K562 (cell line): ENCODE data around the gene HNRNPH1. TPM values are rescaled to one million over a fixed set of nuclear protein-coding genes. Genes with fewer than 3 reads are reported as not detected.

Source experiments
- HLTF ChIP-seq: fragments of 450-650 bp; IDR thresholded peaks from 2 replicates; pipeline ENCODE4 v1.6.1; 2016
- HMGN3 ChIP-seq: IDR thresholded peaks from 2 replicates; pipeline ENCODE4 v1.6.1; 2011; ENCODE audit warnings: borderline replicate concordance, low read depth, mild to moderate bottlenecking, mixed read lengths, low read length; ENCODE audit not compliant: insufficient read length; ENCODE audit errors: extremely low read depth
- ILF3 ChIP-seq: fragments of 450-650 bp; IDR thresholded peaks from 2 replicates; pipeline ENCODE4 v1.6.1; 2018; ENCODE audit warnings: antibody characterized with exemption, mild to moderate bottlenecking, moderate library complexity, borderline replicate concordance
- LEF1 ChIP-seq: fragments of 450-650 bp; IDR thresholded peaks from 2 replicates; pipeline ENCODE4 v1.6.1; 2016; ENCODE audit warnings: mild to moderate bottlenecking
- NCOA4 ChIP-seq: fragments of 450-650 bp; IDR thresholded peaks from 2 replicates; pipeline ENCODE4 v1.6.1; 2018; ENCODE audit warnings: mild to moderate bottlenecking; ENCODE audit not compliant: partially characterized antibody
- NFIC ChIP-seq: fragments of 450-650 bp; IDR thresholded peaks from 2 replicates; pipeline ENCODE4 v1.6.1; 2017; ENCODE audit warnings: mild to moderate bottlenecking, inconsistent platforms
- NFRKB ChIP-seq: fragments of 450-650 bp; IDR thresholded peaks from 2 replicates; pipeline ENCODE4 v1.6.1; 2016; ENCODE audit warnings: low read depth
- NR1H2 ChIP-seq: sonication (generic); formaldehyde crosslinking; IDR thresholded peaks from 2 replicates; pipeline ENCODE4 v1.4.0; 2020; ENCODE audit warnings: mild to moderate bottlenecking, missing genetic modification reagents
- POLR2AphosphoS5 ChIP-seq: IDR thresholded peaks from 2 replicates; pipeline ENCODE4 v1.6.1; 2011; ENCODE audit warnings: mild to moderate bottlenecking, low read depth, low read length, moderate library complexity; ENCODE audit not compliant: control insufficient read depth, insufficient read depth
- SNRNP70 ChIP-seq: fragments of 200-400 bp; formaldehyde crosslinking; optimal IDR thresholded peaks from 2 replicates; pipeline ENCODE3; 2017; ENCODE audit warnings: low read depth, low read length
- TFAP4 ChIP-seq: sonication (generic); formaldehyde crosslinking; IDR thresholded peaks from 2 replicates; pipeline ENCODE4 v1.8.0; 2022; ENCODE audit warnings: missing genetic modification reagents, mild to moderate bottlenecking, moderate library complexity, borderline replicate concordance
- XRCC5 ChIP-seq: fragments of 200-400 bp; formaldehyde crosslinking; IDR thresholded peaks from 2 replicates; pipeline ENCODE4 v1.6.1; 2017; ENCODE audit warnings: low read depth, mild to moderate bottlenecking, low read length
- ZNF324 ChIP-seq: fragments of 250-450 bp; sonication (Bioruptor Pico); IDR thresholded peaks from 2 replicates; pipeline ENCODE4 v1.4.0; 2020; ENCODE audit warnings: mild to moderate bottlenecking
- polyA plus RNA-seq, 8 experiments: library from polyadenylated mRNA; depleted of rRNA in 4 of 8; stranded (reverse) in 5 of 8; unstranded in 3 of 8; fragments of >200 nt; fragmentation: Nextera tagmentation in 2 of 8; fragmentation: Illumina TruSeq in 1 of 8; extraction: Ambion mirVana in 2 of 8; extraction: Trizol in 1 of 8; gene quantifications; 2 replicates each; pipeline versions ENCODE4 v1.2.1 to v1.2.3, GENCODE V29; 2011 to 2014; ENCODE audit warnings: inconsistent platforms in 1 of 8, missing spikeins in 1 of 8
- total RNA-seq, 7 experiments: library from RNA; depleted of rRNA in 6 of 7; stranded (reverse); fragments of >200 nt in 6 of 7; fragmentation: Illumina TruSeq in 2 of 7; extraction: Trizol in 2 of 7; gene quantifications; 2 replicates each; pipeline versions ENCODE4 v1.2.1 to v1.2.3, GENCODE V29; 2011 to 2021; ENCODE audit warnings: low replicate concordance in 1 of 7
- TF ChIP-seq, protein P1 (sequence below): fragments of 450-650 bp; IDR thresholded peaks from 2 replicates; pipeline ENCODE4 v1.7.1; 2018; ENCODE audit warnings: mild to moderate bottlenecking, low read depth; ENCODE audit not compliant: partially characterized antibody
- TF ChIP-seq, protein P2 (sequence below): fragments of 450-650 bp; IDR thresholded peaks from 2 replicates; pipeline ENCODE4 v1.6.1; 2017; ENCODE audit warnings: antibody characterized with exemption, mild to moderate bottlenecking
- TF ChIP-seq, protein P3 (sequence below): sonication (generic); formaldehyde crosslinking; IDR thresholded peaks from 2 replicates; pipeline ENCODE4 v1.9.0; 2022; ENCODE audit warnings: mild to moderate bottlenecking, missing genetic modification reagents
- TF ChIP-seq, protein P4 (sequence below): sonication (generic); formaldehyde crosslinking; IDR thresholded peaks from 2 replicates; pipeline ENCODE4 v1.8.0; 2022; ENCODE audit warnings: missing genetic modification reagents, mild to moderate bottlenecking, borderline replicate concordance

HNRNPH1 gene
- total and polyA plus RNA-seq, 9 of the 15 experiments (the other 6 are each of a cell fraction or from before 2014, with no cell fraction given): 103 to 656 (median 561) TPM

- TF ChIP-seq TFAP4 (CRISPR knock-in tag) (peak; percentile 80), POLR2AphosphoS5 (no peak; the same call in 1 of the 2 replicates), XRCC5 (no peak), NR1H2 (CRISPR knock-in tag) (no peak; the same call in 1 of the 2 replicates), NFIC (0 out of 2 replicates have a peak, but pooled peaks have one; percentile 25), NFRKB (peak; percentile 97), HMGN3 (peak; percentile 64), HLTF (no peak), ZNF324 (CRISPR knock-in tag) (no peak), SNRNP70 (no peak), ILF3 (peak; percentile 31; the same call in 1 of the 2 replicates), NCOA4 (no peak), LEF1 (0 out of 2 replicates have a peak, but pooled peaks have one; percentile 52)
- TF ChIP-seq, protein P1, sequence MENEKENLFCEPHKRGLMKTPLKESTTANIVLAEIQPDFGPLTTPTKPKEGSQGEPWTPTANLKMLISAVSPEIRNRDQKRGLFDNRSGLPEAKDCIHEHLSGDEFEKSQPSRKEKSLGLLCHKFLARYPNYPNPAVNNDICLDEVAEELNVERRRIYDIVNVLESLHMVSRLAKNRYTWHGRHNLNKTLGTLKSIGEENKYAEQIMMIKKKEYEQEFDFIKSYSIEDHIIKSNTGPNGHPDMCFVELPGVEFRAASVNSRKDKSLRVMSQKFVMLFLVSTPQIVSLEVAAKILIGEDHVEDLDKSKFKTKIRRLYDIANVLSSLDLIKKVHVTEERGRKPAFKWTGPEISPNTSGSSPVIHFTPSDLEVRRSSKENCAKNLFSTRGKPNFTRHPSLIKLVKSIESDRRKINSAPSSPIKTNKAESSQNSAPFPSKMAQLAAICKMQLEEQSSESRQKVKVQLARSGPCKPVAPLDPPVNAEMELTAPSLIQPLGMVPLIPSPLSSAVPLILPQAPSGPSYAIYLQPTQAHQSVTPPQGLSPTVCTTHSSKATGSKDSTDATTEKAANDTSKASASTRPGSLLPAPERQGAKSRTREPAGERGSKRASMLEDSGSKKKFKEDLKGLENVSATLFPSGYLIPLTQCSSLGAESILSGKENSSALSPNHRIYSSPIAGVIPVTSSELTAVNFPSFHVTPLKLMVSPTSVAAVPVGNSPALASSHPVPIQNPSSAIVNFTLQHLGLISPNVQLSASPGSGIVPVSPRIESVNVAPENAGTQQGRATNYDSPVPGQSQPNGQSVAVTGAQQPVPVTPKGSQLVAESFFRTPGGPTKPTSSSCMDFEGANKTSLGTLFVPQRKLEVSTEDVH: peak; percentile 27
- TF ChIP-seq, protein P2, sequence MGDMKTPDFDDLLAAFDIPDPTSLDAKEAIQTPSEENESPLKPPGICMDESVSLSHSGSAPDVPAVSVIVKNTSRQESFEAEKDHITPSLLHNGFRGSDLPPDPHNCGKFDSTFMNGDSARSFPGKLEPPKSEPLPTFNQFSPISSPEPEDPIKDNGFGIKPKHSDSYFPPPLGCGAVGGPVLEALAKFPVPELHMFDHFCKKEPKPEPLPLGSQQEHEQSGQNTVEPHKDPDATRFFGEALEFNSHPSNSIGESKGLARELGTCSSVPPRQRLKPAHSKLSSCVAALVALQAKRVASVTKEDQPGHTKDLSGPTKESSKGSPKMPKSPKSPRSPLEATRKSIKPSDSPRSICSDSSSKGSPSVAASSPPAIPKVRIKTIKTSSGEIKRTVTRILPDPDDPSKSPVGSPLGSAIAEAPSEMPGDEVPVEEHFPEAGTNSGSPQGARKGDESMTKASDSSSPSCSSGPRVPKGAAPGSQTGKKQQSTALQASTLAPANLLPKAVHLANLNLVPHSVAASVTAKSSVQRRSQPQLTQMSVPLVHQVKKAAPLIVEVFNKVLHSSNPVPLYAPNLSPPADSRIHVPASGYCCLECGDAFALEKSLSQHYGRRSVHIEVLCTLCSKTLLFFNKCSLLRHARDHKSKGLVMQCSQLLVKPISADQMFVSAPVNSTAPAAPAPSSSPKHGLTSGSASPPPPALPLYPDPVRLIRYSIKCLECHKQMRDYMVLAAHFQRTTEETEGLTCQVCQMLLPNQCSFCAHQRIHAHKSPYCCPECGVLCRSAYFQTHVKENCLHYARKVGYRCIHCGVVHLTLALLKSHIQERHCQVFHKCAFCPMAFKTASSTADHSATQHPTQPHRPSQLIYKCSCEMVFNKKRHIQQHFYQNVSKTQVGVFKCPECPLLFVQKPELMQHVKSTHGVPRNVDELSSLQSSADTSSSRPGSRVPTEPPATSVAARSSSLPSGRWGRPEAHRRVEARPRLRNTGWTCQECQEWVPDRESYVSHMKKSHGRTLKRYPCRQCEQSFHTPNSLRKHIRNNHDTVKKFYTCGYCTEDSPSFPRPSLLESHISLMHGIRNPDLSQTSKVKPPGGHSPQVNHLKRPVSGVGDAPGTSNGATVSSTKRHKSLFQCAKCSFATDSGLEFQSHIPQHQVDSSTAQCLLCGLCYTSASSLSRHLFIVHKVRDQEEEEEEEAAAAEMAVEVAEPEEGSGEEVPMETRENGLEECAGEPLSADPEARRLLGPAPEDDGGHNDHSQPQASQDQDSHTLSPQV: peak; percentile 97
- TF ChIP-seq, protein P3, sequence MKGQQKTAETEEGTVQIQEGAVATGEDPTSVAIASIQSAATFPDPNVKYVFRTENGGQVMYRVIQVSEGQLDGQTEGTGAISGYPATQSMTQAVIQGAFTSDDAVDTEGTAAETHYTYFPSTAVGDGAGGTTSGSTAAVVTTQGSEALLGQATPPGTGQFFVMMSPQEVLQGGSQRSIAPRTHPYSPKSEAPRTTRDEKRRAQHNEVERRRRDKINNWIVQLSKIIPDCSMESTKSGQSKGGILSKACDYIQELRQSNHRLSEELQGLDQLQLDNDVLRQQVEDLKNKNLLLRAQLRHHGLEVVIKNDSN (CRISPR knock-in tag): 0 out of 2 replicates have a peak, but pooled peaks have one; percentile 15
- TF ChIP-seq, protein P4, sequence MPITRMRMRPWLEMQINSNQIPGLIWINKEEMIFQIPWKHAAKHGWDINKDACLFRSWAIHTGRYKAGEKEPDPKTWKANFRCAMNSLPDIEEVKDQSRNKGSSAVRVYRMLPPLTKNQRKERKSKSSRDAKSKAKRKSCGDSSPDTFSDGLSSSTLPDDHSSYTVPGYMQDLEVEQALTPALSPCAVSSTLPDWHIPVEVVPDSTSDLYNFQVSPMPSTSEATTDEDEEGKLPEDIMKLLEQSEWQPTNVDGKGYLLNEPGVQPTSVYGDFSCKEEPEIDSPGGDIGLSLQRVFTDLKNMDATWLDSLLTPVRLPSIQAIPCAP (CRISPR knock-in tag): peak; percentile 65; the same call in 1 of the 2 replicates
Observed at GRCh38 chr5:179623906-179624741, 653 bp upstream of the HNRNPH1 start (continued).
